H9 (cell line): ENCODE measurements around the gene HSPA9. TPM values are rescaled to one million over a fixed set of nuclear protein-coding genes. Genes with fewer than 3 reads are reported as not detected.

Experiments
- DNase-seq: peaks from one replicate; pipeline ENCODE4 v3.0.0-alpha.2; 2017
- H2AFZ ChIP-seq: one replicate; pipeline ENCODE4 v1.6.1; 2013; ENCODE audit warnings: mild to moderate bottlenecking, low read length, control low read depth, moderate library complexity
- H2AK5ac ChIP-seq: 2 replicates; pipeline ENCODE4 v1.6.1; 2013; ENCODE audit warnings: low read length, control low read depth, mixed read lengths; ENCODE audit not compliant: insufficient read length
- H2BK120ac ChIP-seq: one replicate; pipeline ENCODE4 v1.6.1; 2013; ENCODE audit warnings: low read depth, mild to moderate bottlenecking, low read length, control low read depth, inconsistent platforms; ENCODE audit not compliant: poor library complexity, severe bottlenecking
- H2BK12ac ChIP-seq: 2 replicates; pipeline ENCODE4 v1.6.1; 2013; ENCODE audit warnings: low read length, control low read depth, mixed read lengths, low read depth; ENCODE audit not compliant: insufficient read length
- H2BK15ac ChIP-seq: 2 replicates; pipeline ENCODE4 v1.6.1; 2013; ENCODE audit warnings: low read depth, low read length, control low read depth
- H2BK20ac ChIP-seq: one replicate; pipeline ENCODE4 v1.6.1; 2013; ENCODE audit warnings: low read depth, mild to moderate bottlenecking, low read length, control low read depth, inconsistent platforms; ENCODE audit not compliant: poor library complexity, severe bottlenecking
- H2BK5ac ChIP-seq: 2 replicates; pipeline ENCODE4 v1.6.1; 2013; ENCODE audit warnings: low read length, control low read depth, mixed read lengths; ENCODE audit not compliant: insufficient read length
- H3K14ac ChIP-seq: 2 replicates; pipeline ENCODE4 v1.6.1; 2013; ENCODE audit warnings: low read length, control low read depth; ENCODE audit not compliant: insufficient read depth
- H3K18ac ChIP-seq: 2 replicates; pipeline ENCODE4 v1.6.1; 2013; ENCODE audit warnings: low read depth, mild to moderate bottlenecking, mixed read lengths, low read length, control low read depth; ENCODE audit not compliant: insufficient read length
- H3K23ac ChIP-seq: 2 replicates; pipeline ENCODE4 v1.6.1; 2013; ENCODE audit warnings: low read length, control low read depth, mixed read lengths, low read depth; ENCODE audit not compliant: insufficient read length
- H3K23me2 ChIP-seq: 2 replicates; pipeline ENCODE4 v1.6.1; 2013; ENCODE audit warnings: low read depth, mild to moderate bottlenecking, mixed read lengths, low read length, control low read depth; ENCODE audit not compliant: insufficient read length, poor library complexity, severe bottlenecking
- H3K27ac ChIP-seq: 2 replicates; pipeline ENCODE4 v1.5.1; 2013; ENCODE audit warnings: low read length, control low read depth, mixed read lengths, low read depth; ENCODE audit not compliant: insufficient read length
- H3K27me3 ChIP-seq: 2 replicates; pipeline ENCODE4 v1.6.1; 2013; ENCODE audit warnings: low read length, control low read depth, inconsistent platforms; ENCODE audit not compliant: insufficient read depth
- H3K4ac ChIP-seq: 2 replicates; pipeline ENCODE4 v1.6.1; 2013; ENCODE audit warnings: low read depth, mild to moderate bottlenecking, control low read depth, inconsistent platforms, low read length, moderate library complexity
- H3K4me1 ChIP-seq: 2 replicates; pipeline ENCODE4 v1.6.1; 2013; ENCODE audit warnings: low read length, control low read depth, inconsistent platforms; ENCODE audit not compliant: insufficient read depth
- H3K4me2 ChIP-seq: 2 replicates; pipeline ENCODE4 v1.6.1; 2013; ENCODE audit warnings: low read length, control low read depth, mixed read lengths; ENCODE audit not compliant: insufficient read length, insufficient read depth
- H3K56ac ChIP-seq: 2 replicates; pipeline ENCODE4 v1.6.1; 2013; ENCODE audit warnings: low read depth, mild to moderate bottlenecking, mixed read lengths, low read length, control low read depth; ENCODE audit not compliant: insufficient read length
- H3K79me1 ChIP-seq: 2 replicates; pipeline ENCODE4 v1.6.1; 2013; ENCODE audit warnings: low read depth, mild to moderate bottlenecking, moderate library complexity, low read length, control low read depth, inconsistent platforms; ENCODE audit not compliant: insufficient read depth, poor library complexity, severe bottlenecking
- H3K79me2 ChIP-seq: 2 replicates; pipeline ENCODE4 v1.6.1; 2013; ENCODE audit warnings: low read length, control low read depth, inconsistent platforms; ENCODE audit not compliant: insufficient read depth
- H3K9ac ChIP-seq: 2 replicates; pipeline ENCODE4 v1.6.1; 2013; ENCODE audit warnings: low read length, control low read depth, mixed read lengths; ENCODE audit not compliant: insufficient read length; ENCODE audit errors: extremely low read depth
- H3K9me3 ChIP-seq: one replicate; pipeline ENCODE4 v1.6.1; 2013; ENCODE audit warnings: low read depth, low read length, inconsistent platforms; ENCODE audit not compliant: control insufficient read depth
- H3T11ph ChIP-seq: one replicate; pipeline ENCODE4 v1.6.1; 2013; ENCODE audit warnings: mild to moderate bottlenecking, low read length, control low read depth, inconsistent platforms
- H4K20me1 ChIP-seq: one replicate; pipeline ENCODE4 v1.6.1; 2013; ENCODE audit not compliant: control insufficient read depth, insufficient read length, insufficient read depth
- H4K5ac ChIP-seq: 2 replicates; pipeline ENCODE4 v1.6.1; 2013; ENCODE audit warnings: low read depth, mild to moderate bottlenecking, mixed read lengths, low read length, control low read depth; ENCODE audit not compliant: insufficient read length
- H4K8ac ChIP-seq: replicated peaks from 2 replicates; pipeline ENCODE4 v1.6.1; 2013; ENCODE audit warnings: low read length, control low read depth, mixed read lengths, low read depth; ENCODE audit not compliant: insufficient read length
- H4K91ac ChIP-seq: 2 replicates; pipeline ENCODE4 v1.6.1; 2013; ENCODE audit warnings: low read depth, mild to moderate bottlenecking, moderate library complexity, mixed read lengths, low read length, control low read depth; ENCODE audit not compliant: insufficient read length
- H3K27ac Mint-ChIP-seq, 3 experiments: 2 replicates in 2 of 3; 3 replicates in 1 of 3; pipeline ENCODE4 v1.8.0; 2020 to 2021; ENCODE audit warnings: mixed read lengths in 3 of 3, mild to moderate bottlenecking in 1 of 3, moderate library complexity in 1 of 3
- H3K27me3 Mint-ChIP-seq: 2 replicates; pipeline ENCODE4 v1.8.0; 2021; ENCODE audit warnings: low read depth, mild to moderate bottlenecking, moderate library complexity, mixed read lengths
- H3K36me3 Mint-ChIP-seq, 3 experiments: 2 replicates in 2 of 3; 3 replicates in 1 of 3; pipeline ENCODE4 v1.8.0; 2020 to 2021; ENCODE audit warnings: low read depth in 3 of 3, mixed read lengths in 3 of 3; ENCODE audit not compliant: insufficient read depth in 1 of 3
- H3K4me1 Mint-ChIP-seq, 2 experiments: 2 replicates each; pipeline ENCODE4 v1.8.0; 2020; ENCODE audit warnings: mixed read lengths in 2 of 2
- H3K4me3 Mint-ChIP-seq, 2 experiments: 2 replicates in 1 of 2; 3 replicates in 1 of 2; pipeline ENCODE4 v1.8.0; 2020 to 2021; ENCODE audit warnings: mild to moderate bottlenecking in 2 of 2, mixed read lengths in 2 of 2, moderate library complexity in 1 of 2
- H3K9me3 Mint-ChIP-seq, 2 experiments: 2 replicates in 1 of 2; 3 replicates in 1 of 2; pipeline ENCODE4 v1.8.0; 2020; ENCODE audit warnings: mild to moderate bottlenecking in 2 of 2, mixed read lengths in 2 of 2, moderate library complexity in 1 of 2
- WGBS: extraction: QIAGEN DNeasy Blood & Tissue Kit; methylation state at CpG from one replicate; pipeline ENCODE4 v1.1.7; 2013; ENCODE audit warnings: missing lambda C conversion rate, low lambda C conversion rate, mixed read lengths; ENCODE audit not compliant: insufficient read length; ENCODE audit errors: extremely low coverage; 5-methylcytosine and 5-hydroxymethylcytosine counted together
- total RNA-seq: library from RNA; stranded (reverse); gene quantifications from 2 replicates; pipeline ENCODE4 v1.2.1, GENCODE V29; 2021
- TF ChIP-seq, protein P1 (sequence below): fragments of 200-600 bp; sonication (generic); conservative IDR thresholded peaks from 3 replicates; pipeline ENCODE4 v1.8.0; 2021; ENCODE audit warnings: antibody characterized with exemption, mild to moderate bottlenecking

The HSPA9 gene
- total RNA-seq, 1 experiment from 2014 or later, result 397 TPM

- Mint-ChIP-seq H3K4me3 (no peak overlapping the region), H3K27me3 (no peaks in the 10 kb centered on the region), H3K27ac (peak overlapping the region in 2 of 3 experiments; percentile 10 to 85; a peak in 1 of 7 replicates), H3K9me3 (no peaks in the 10 kb centered on the region; a peak in 1 of 5 replicates), H3K4me1 (peaks cover 8 to 18% of the 10 kb centered on the region in 2 experiments; a peak in 3 of 4 replicates), H3K36me3 (peaks cover 78 to 97% (median 94%) of the 10 kb centered on the region in 3 experiments)
- Histone ChIP-seq H2BK12ac (no peak overlapping the region), H2AFZ (no peak overlapping the region), H2BK5ac (no peak overlapping the region), H3T11ph (no peak overlapping the region), H2AK5ac (no peak overlapping the region), H2BK120ac (no peak overlapping the region), H3K4me1 (no peaks in the 10 kb centered on the region), H3K79me1 (peaks cover 7% of the 10 kb centered on the region), H3K23ac (no peak overlapping the region), H4K91ac (no peak overlapping the region), H4K5ac (no peak overlapping the region), H3K27me3 (no peaks in the 10 kb centered on the region), H3K18ac (no peak overlapping the region), H3K79me2 (peaks cover 19% of the 10 kb centered on the region), H3K23me2 (peaks cover 2% of the 10 kb centered on the region), H4K8ac (no peak overlapping the region), H3K14ac (no peak overlapping the region), H3K9me3 (no peaks in the 10 kb centered on the region), H2BK15ac (no peak overlapping the region), H4K20me1 (no peaks in the 10 kb centered on the region), H3K56ac (no peak overlapping the region), H3K4me2 (no peak overlapping the region), H2BK20ac (no peak overlapping the region), H3K9ac (no peak overlapping the region), H3K27ac (no peak overlapping the region), H3K4ac (no peak overlapping the region)
- no peak for DNase-seq
- TF ChIP-seq, protein P1, sequence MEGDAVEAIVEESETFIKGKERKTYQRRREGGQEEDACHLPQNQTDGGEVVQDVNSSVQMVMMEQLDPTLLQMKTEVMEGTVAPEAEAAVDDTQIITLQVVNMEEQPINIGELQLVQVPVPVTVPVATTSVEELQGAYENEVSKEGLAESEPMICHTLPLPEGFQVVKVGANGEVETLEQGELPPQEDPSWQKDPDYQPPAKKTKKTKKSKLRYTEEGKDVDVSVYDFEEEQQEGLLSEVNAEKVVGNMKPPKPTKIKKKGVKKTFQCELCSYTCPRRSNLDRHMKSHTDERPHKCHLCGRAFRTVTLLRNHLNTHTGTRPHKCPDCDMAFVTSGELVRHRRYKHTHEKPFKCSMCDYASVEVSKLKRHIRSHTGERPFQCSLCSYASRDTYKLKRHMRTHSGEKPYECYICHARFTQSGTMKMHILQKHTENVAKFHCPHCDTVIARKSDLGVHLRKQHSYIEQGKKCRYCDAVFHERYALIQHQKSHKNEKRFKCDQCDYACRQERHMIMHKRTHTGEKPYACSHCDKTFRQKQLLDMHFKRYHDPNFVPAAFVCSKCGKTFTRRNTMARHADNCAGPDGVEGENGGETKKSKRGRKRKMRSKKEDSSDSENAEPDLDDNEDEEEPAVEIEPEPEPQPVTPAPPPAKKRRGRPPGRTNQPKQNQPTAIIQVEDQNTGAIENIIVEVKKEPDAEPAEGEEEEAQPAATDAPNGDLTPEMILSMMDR, result no peak
- no CpG with 5 or more reads among the region's 7 CpGs for WGBS
Measured at GRCh38 chr5:138569782-138570181, 5.4 kb downstream of the HSPA9 start.
